ENCODE data around the gene CLEC4C. TPM values are rescaled to one million over a fixed set of nuclear protein-coding genes. Genes with fewer than 3 reads are reported as not detected.

The CLEC4C gene
- total and polyA plus RNA-seq, 10 of the 15 experiments (the other 5 are each of a cell fraction or from before 2014, with no cell fraction given), result 0.38 to 12.2 (median 4.6) TPM

DNA sequence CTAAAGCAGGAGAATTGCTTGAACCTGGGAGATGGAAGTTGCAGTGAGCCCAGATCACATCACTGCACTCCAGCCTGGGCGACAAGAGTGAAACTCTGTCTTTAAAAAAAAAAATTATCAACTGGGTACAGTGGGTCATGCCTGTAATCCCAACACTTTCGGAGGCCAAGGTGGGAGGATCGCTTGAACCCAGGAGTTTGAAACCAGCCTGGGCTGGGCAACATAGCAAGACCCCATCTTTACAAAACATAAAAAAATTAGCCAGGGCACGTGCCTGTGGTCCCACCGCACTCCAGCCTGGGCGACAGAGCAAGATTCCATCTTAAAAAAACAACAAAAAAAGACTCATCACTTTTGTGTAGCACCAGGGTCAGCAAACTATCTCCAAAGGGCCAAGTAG lies 34.9 kb upstream of the CLEC4C start:
- no peak overlapping the region for H3K4me3 ChIP-seq
- no peak for ATAC-seq
- in situ Hi-C loops (cut with MboI), result no loop called here
- RAD21 ChIA-PET (ENCODE audit: unreplicated experiment), result no interaction called here
- CTCF ChIA-PET, result no interaction called here
- 62% methylated on average over 6 of the region's 6 CpGs for WGBS (ENCODE audit: insufficient coverage, insufficient replicate concordance, low lambda C conversion rate, missing lambda C conversion rate)
- no peaks in the 10 kb centered on the region for H4K20me1 ChIP-seq (ENCODE audit: control insufficient read depth, insufficient read depth)
- POLR2A ChIA-PET, result no interaction called here
- no peak for TF ChIP-seq SUZ12 (IDR thresholded peaks at IDR 0.05; ENCODE audit: unreplicated experiment)
- TF ChIP-seq NR2C2 (IDR thresholded peaks at IDR 0.05; ENCODE audit: borderline replicate concordance, control insufficient read depth, insufficient read length, low read depth), result no peak
- no peak overlapping the region for H3K9ac ChIP-seq (ENCODE audit: control insufficient read depth, insufficient read depth, low read length)
- BruUV-seq (replicated peaks), result no TSS peak
- H3K4me2 ChIP-seq (ENCODE audit: control insufficient read depth, insufficient read depth), result no peak overlapping the region
- no peaks in the 10 kb centered on the region for H3K9me3 ChIP-seq (replicated peaks; ENCODE audit: control insufficient read depth, insufficient read depth, low read length)
- SMC1A ChIA-PET (ENCODE audit: uncharacterized antibody, unreplicated experiment), result no interaction called here
- H3K27me3 ChIP-seq (replicated peaks in 1 of 2; ENCODE audit: control insufficient read depth in 2 of 2, insufficient read depth in 2 of 2, low read length in 1 of 2), result no peaks in the 10 kb centered on the region
- no peaks in the 10 kb centered on the region for H3K36me3 ChIP-seq (ENCODE audit: control insufficient read depth in 2 of 2, insufficient read depth in 2 of 2, low read length in 1 of 2)
- H3K4me1 ChIP-seq (ENCODE audit: control insufficient read depth, insufficient read depth, low read length), result no peaks in the 10 kb centered on the region
- DNase-seq (ENCODE audit: low read depth, low spot score), result no peak
- intact Hi-C loops (cut with micrococcal nuclease; ENCODE audit: unreplicated experiment), result no loop called here
- H3K27ac ChIP-seq (ENCODE audit: control insufficient read depth, insufficient read depth), result no peak overlapping the region
- H3K79me2 ChIP-seq (ENCODE audit: control insufficient read depth, insufficient read depth, low read length), result no peaks in the 10 kb centered on the region
- FAIRE-seq, result no peak
- no peak overlapping the region for H2AFZ ChIP-seq (ENCODE audit: control insufficient read depth, low read depth, low read length)

DNA sequence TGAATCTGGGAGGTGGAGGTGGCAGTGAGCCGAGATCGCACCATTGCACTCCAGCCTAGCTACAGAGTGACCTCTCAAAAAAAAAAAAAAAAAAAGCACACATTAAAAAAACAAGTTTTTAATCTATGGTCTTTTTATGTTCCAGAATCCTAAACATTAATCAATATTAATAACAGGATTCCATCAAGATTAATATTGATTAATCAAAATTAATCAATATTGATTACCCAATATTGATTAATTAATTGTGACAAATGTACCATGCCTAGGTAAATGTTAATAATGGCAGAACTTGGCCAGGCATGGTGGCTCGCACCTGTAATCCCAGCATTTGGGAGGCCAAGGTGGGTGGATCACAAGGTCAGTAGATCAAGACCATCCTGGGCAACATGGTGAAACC lies 34.1 kb upstream of the CLEC4C start:
- WGBS (ENCODE audit: insufficient coverage, insufficient replicate concordance, low lambda C conversion rate, missing lambda C conversion rate), result 30% methylated on average over 2 of the region's 3 CpGs
- SMC1A ChIA-PET (ENCODE audit: uncharacterized antibody, unreplicated experiment), result no interaction called here
- TF ChIP-seq STAT3 (IDR thresholded peaks at IDR 0.05; ENCODE audit: low read depth, low read length) (no peak), NFIC (IDR thresholded peaks at IDR 0.05; ENCODE audit: low read depth, low read length) (no peak)
- TF ChIP-seq, protein P1, sequence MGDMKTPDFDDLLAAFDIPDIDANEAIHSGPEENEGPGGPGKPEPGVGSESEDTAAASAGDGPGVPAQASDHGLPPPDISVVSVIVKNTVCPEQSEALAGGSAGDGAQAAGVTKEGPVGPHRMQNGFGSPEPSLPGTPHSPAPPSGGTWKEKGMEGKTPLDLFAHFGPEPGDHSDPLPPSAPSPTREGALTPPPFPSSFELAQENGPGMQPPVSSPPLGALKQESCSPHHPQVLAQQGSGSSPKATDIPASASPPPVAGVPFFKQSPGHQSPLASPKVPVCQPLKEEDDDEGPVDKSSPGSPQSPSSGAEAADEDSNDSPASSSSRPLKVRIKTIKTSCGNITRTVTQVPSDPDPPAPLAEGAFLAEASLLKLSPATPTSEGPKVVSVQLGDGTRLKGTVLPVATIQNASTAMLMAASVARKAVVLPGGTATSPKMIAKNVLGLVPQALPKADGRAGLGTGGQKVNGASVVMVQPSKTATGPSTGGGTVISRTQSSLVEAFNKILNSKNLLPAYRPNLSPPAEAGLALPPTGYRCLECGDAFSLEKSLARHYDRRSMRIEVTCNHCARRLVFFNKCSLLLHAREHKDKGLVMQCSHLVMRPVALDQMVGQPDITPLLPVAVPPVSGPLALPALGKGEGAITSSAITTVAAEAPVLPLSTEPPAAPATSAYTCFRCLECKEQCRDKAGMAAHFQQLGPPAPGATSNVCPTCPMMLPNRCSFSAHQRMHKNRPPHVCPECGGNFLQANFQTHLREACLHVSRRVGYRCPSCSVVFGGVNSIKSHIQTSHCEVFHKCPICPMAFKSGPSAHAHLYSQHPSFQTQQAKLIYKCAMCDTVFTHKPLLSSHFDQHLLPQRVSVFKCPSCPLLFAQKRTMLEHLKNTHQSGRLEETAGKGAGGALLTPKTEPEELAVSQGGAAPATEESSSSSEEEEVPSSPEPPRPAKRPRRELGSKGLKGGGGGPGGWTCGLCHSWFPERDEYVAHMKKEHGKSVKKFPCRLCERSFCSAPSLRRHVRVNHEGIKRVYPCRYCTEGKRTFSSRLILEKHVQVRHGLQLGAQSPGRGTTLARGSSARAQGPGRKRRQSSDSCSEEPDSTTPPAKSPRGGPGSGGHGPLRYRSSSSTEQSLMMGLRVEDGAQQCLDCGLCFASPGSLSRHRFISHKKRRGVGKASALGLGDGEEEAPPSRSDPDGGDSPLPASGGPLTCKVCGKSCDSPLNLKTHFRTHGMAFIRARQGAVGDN (IDR thresholded peaks at IDR 0.05), result no peak
- no peak for ATAC-seq
- Histone ChIP-seq H3K79me2 (ENCODE audit: control insufficient read depth, insufficient read depth, low read length) (no peaks in the 10 kb centered on the region), H3K27me3 (replicated peaks in 1 of 2; ENCODE audit: control insufficient read depth in 2 of 2, insufficient read depth in 2 of 2, low read length in 1 of 2) (no peaks in the 10 kb centered on the region), H2AFZ (ENCODE audit: control insufficient read depth, low read depth, low read length) (no peak overlapping the region), H3K36me3 (ENCODE audit: control insufficient read depth in 2 of 2, insufficient read depth in 2 of 2, low read length in 1 of 2) (no peaks in the 10 kb centered on the region), H3K4me1 (ENCODE audit: control insufficient read depth, insufficient read depth, low read length) (no peaks in the 10 kb centered on the region), H3K9ac (ENCODE audit: control insufficient read depth, insufficient read depth, low read length) (no peak overlapping the region), H4K20me1 (ENCODE audit: control insufficient read depth, insufficient read depth) (no peaks in the 10 kb centered on the region), H3K27ac (ENCODE audit: control insufficient read depth, insufficient read depth) (no peak overlapping the region), H3K9me3 (replicated peaks; ENCODE audit: control insufficient read depth, insufficient read depth, low read length) (no peaks in the 10 kb centered on the region), H3K4me2 (ENCODE audit: control insufficient read depth, insufficient read depth) (no peak overlapping the region), H3K4me3 (no peak overlapping the region)
- RAD21 ChIA-PET (ENCODE audit: unreplicated experiment), result no interaction called here
- intact Hi-C loops (cut with micrococcal nuclease; ENCODE audit: unreplicated experiment), result no loop called here
- CTCF ChIA-PET, result no interaction called here
- POLR2A ChIA-PET, result no interaction called here
- no TSS peak for BruUV-seq (replicated peaks)
- no peak for FAIRE-seq
- no peak for DNase-seq (ENCODE audit: low read depth, low spot score)
- in situ Hi-C loops (cut with MboI), result no loop called here
